ENCODE measurements around the gene ANKRD11.

The ANKRD11 gene

GRCh38 chr16:89446975-89447293, 43.4 kb downstream of the ANKRD11 start:
- H3F3A ChIP-seq (ENCODE audit: insufficient read depth) = no peaks in the 10 kb centered on the region
- no peak overlapping the region for H3K9ac ChIP-seq (ENCODE audit: low read length)
- H3K27me3 ChIP-seq (ENCODE audit: low read length) = no peaks in the 10 kb centered on the region
- H2AFZ ChIP-seq (ENCODE audit: low read depth, low read length, severe bottlenecking) = no peak overlapping the region
- TF ChIP-seq CTCF (IDR thresholded peaks at IDR 0.05; ENCODE audit: insufficient read depth, low read length, poor library complexity, severe bottlenecking) (no peak), EZH2phosphoT487 (conservative IDR thresholded peaks at IDR 0.05; ENCODE audit: low read length) (no peak)
- no peaks in the 10 kb centered on the region for H3K9me3 ChIP-seq (ENCODE audit: insufficient read depth, low read length)
- H4K20me1 ChIP-seq (ENCODE audit: low read depth, low read length) = peaks cover 63% of the 10 kb centered on the region
- no peaks in the 10 kb centered on the region for H3K9me2 ChIP-seq (replicated peaks; ENCODE audit: insufficient read depth, low read length)
- no peak overlapping the region for H3K4me3 ChIP-seq (ENCODE audit: insufficient read depth, low read length, poor library complexity, severe bottlenecking)
- H3K4me2 ChIP-seq (ENCODE audit: low read depth, low read length, poor library complexity, severe bottlenecking) = no peak overlapping the region
- H3K79me2 ChIP-seq (ENCODE audit: insufficient read depth, low read length) = peaks cover 100% of the 10 kb centered on the region
- no peaks in the 10 kb centered on the region for H3K36me3 ChIP-seq (ENCODE audit: low read length)
- no peak overlapping the region for H3K27ac ChIP-seq (ENCODE audit: low read depth, low read length)

DNA sequence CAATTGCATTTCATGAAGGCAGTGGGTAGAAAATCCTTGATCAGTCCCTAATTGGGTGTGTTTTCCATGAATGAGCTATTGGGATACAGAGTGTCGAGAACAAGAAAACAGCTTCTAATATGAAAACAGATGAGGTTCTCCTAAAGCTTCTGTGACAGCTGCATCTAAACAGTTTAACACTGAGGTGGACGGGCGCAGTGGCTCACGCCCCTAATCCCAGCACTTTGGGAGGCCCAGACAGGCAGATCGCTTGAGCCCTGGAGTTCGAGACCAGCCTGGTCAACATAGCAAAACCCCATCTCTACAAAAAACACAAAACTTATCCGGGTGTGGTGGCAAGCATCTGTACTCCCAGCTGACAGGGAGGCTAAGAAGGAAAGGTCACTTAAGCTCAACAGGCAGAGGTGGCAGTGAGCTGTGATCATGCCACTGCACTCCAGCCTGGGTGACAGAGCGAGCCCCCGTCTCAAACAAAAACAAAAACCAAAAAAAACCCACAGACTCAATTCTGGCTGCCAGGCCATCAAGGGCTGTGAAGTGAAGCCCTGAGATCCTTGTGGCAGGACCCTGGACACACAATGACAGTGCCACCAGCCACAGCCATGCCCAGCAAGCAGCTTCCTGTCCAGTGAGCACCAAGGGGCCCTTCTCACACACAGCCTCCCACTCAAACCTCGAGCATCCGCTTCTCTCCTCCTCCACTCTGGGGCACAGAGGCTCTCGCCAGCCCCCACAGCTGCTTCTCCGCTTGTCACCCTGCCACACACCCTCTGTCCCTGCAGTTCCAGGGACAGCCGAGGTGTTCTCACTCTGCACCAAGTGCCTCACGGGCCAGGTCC, 44.0 kb downstream of the ANKRD11 start:
- TF ChIP-seq CTCF (IDR thresholded peaks at IDR 0.05; ENCODE audit: insufficient read depth, low read length, poor library complexity, severe bottlenecking) = no peak
- no peak for TF ChIP-seq EZH2phosphoT487 (conservative IDR thresholded peaks at IDR 0.05; ENCODE audit: low read length)
- H4K20me1 ChIP-seq (ENCODE audit: low read depth, low read length) = peaks cover 59% of the 10 kb centered on the region
- no peak overlapping the region for H3K4me2 ChIP-seq (ENCODE audit: low read depth, low read length, poor library complexity, severe bottlenecking)
- H3K36me3 ChIP-seq (ENCODE audit: low read length) = no peaks in the 10 kb centered on the region
- no peaks in the 10 kb centered on the region for H3K9me2 ChIP-seq (replicated peaks; ENCODE audit: insufficient read depth, low read length)
- no peak overlapping the region for H3K27ac ChIP-seq (ENCODE audit: low read depth, low read length)
- no peaks in the 10 kb centered on the region for H3K27me3 ChIP-seq (ENCODE audit: low read length)
- no peaks in the 10 kb centered on the region for H3F3A ChIP-seq (ENCODE audit: insufficient read depth)
- H3K4me3 ChIP-seq (ENCODE audit: insufficient read depth, low read length, poor library complexity, severe bottlenecking) = no peak overlapping the region
- H3K9me3 ChIP-seq (ENCODE audit: insufficient read depth, low read length) = no peaks in the 10 kb centered on the region
- peaks cover 100% of the 10 kb centered on the region for H3K79me2 ChIP-seq (ENCODE audit: insufficient read depth, low read length)
- H3K9ac ChIP-seq (ENCODE audit: low read length) = no peak overlapping the region
- H2AFZ ChIP-seq (ENCODE audit: low read depth, low read length, severe bottlenecking) = no peak overlapping the region

DNA sequence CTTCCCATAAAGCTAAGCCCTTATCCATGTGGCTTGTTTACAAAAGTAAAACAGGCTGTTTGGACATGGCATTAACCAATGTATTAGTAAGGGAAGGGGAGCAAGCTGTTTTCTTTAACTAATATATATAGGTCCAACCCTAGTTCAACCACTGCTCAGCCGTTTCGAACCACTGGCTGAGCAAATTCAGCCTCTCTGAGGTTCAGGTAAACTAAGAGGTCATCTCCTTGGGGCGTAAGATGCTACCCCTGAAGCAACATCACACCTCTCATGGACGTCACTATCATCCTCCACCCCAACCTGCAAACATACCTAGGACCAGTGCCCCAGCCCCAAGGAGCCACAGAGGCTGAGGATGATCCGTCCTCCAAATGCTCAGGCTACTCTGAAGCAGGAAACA, 45.2 kb downstream of the ANKRD11 start:
- Histone ChIP-seq H3K27ac (ENCODE audit: low read depth, low read length) (no peak overlapping the region), H3K9me3 (ENCODE audit: insufficient read depth, low read length) (no peaks in the 10 kb centered on the region), H2AFZ (ENCODE audit: low read depth, low read length, severe bottlenecking) (no peak overlapping the region), H3K9ac (ENCODE audit: low read length) (no peak overlapping the region), H3K27me3 (ENCODE audit: low read length) (no peaks in the 10 kb centered on the region), H3K4me3 (ENCODE audit: insufficient read depth, low read length, poor library complexity, severe bottlenecking) (no peak overlapping the region), H3F3A (ENCODE audit: insufficient read depth) (no peaks in the 10 kb centered on the region), H3K9me2 (replicated peaks; ENCODE audit: insufficient read depth, low read length) (no peaks in the 10 kb centered on the region), H4K20me1 (ENCODE audit: low read depth, low read length) (peaks cover 53% of the 10 kb centered on the region), H3K36me3 (ENCODE audit: low read length) (no peaks in the 10 kb centered on the region), H3K4me2 (ENCODE audit: low read depth, low read length, poor library complexity, severe bottlenecking) (no peak overlapping the region), H3K79me2 (ENCODE audit: insufficient read depth, low read length) (peaks cover 100% of the 10 kb centered on the region)
- TF ChIP-seq CTCF (IDR thresholded peaks at IDR 0.05; ENCODE audit: insufficient read depth, low read length, poor library complexity, severe bottlenecking) (no peak), EZH2phosphoT487 (conservative IDR thresholded peaks at IDR 0.05; ENCODE audit: low read length) (no peak)

Measured in SU-DHL-6 (cell line).